ENCODE data around the gene CST6. TPM values are rescaled to one million over a fixed set of nuclear protein-coding genes. Genes with fewer than 3 reads are reported as not detected.

The CST6 gene
- polyA plus RNA-seq, 3 donors = 0.41 TPM; not detected in 2

GRCh38 chr11:66051371-66051765 lies 39.6 kb downstream of the CST6 start:
- H3K4me3 ChIP-seq (replicated peaks in 1 of 3; ENCODE audit: low read depth in 2 of 3, low read length in 3 of 3) = peak overlapping the region; percentile 91 to 97 (median 94)
- Mint-ChIP-seq H3K36me3 (peaks cover 23 to 31% of the 10 kb centered on the region in 2 donors), H3K4me3 (peak overlapping the region; percentile 91 to 97), H3K27me3 (ENCODE audit: low read depth in 3 of 3) (peaks cover 18 to 22% (median 18%) of the 10 kb centered on the region in 3 donors), H3K27ac (peak overlapping the region; percentile 70 to 98 (median 85)), H3K9me3 (peaks cover 0 to 4% (median 0%) of the 10 kb centered on the region in 7 donors), H3K4me1 (peaks cover 20% of the 10 kb centered on the region)
- peaks cover 5% of the 10 kb centered on the region for H4K20me1 ChIP-seq (ENCODE audit: insufficient read depth, low read length)
- H3K27ac ChIP-seq (ENCODE audit: low read depth in 1 of 2, low read length in 2 of 2) = peak overlapping the region; percentile 36 to 64
- H3K36me3 ChIP-seq (replicated peaks in 1 of 2; ENCODE audit: control insufficient read depth in 1 of 2, insufficient read depth in 2 of 2, low read length in 2 of 2) = peaks cover 18 to 22% of the 10 kb centered on the region in 2 donors
- peak overlapping the region; percentile 85 for H3K4me2 ChIP-seq (replicated peaks; ENCODE audit: extremely low read depth, low read length, poor library complexity, severe bottlenecking)
- intact Hi-C loops (cut with micrococcal nuclease) = no loop called here
- no peaks in the 10 kb centered on the region for H3K9me3 ChIP-seq (replicated peaks in 1 of 2; ENCODE audit: control insufficient read depth in 1 of 2, insufficient read depth in 1 of 2, low read length in 2 of 2)
- peak overlapping the region; percentile 94 for H2AFZ ChIP-seq (ENCODE audit: insufficient read depth, low read depth, low read length, poor library complexity, severe bottlenecking)
- TF ChIP-seq CTCF (IDR thresholded peaks at IDR 0.05) = no peak
- WGBS (ENCODE audit: insufficient coverage) = 8% methylated on average over 10 of the region's 12 CpGs
- peak overlapping the region; percentile 95 for H3K9ac ChIP-seq (ENCODE audit: insufficient read depth, low read length, poor library complexity, severe bottlenecking)
- DNase-seq = no peak
- peaks cover 16 to 26% of the 10 kb centered on the region in 2 donors for H3K4me1 ChIP-seq (ENCODE audit: control insufficient read depth in 1 of 2, insufficient read depth in 2 of 2, low read length in 2 of 2)
- peaks cover 36% of the 10 kb centered on the region for H3K79me2 ChIP-seq (ENCODE audit: insufficient read depth, low read length)
- peaks cover 2 to 19% of the 10 kb centered on the region in 2 donors for H3K27me3 ChIP-seq (ENCODE audit: control insufficient read depth in 2 of 2, insufficient read depth in 2 of 2, low read length in 2 of 2)

GRCh38 chr11:66051766-66052663 lies 40.2 kb downstream of the CST6 start, which contains the start of gene SF3B2:
TSS of gene SF3B2 (plus strand) at chr11:66052364. CDS start at chr11:66052385, 21 bp downstream.
- peak; percentile 98 for DNase-seq
- Histone ChIP-seq H3K4me1 (ENCODE audit: control insufficient read depth in 1 of 2, insufficient read depth in 2 of 2, low read length in 2 of 2) (peaks cover 16 to 26% of the 10 kb centered on the region in 2 donors), H3K9me3 (replicated peaks in 1 of 2; ENCODE audit: control insufficient read depth in 1 of 2, insufficient read depth in 1 of 2, low read length in 2 of 2) (no peaks in the 10 kb centered on the region), H4K20me1 (ENCODE audit: insufficient read depth, low read length) (peaks cover 5% of the 10 kb centered on the region), H3K27me3 (ENCODE audit: control insufficient read depth in 2 of 2, insufficient read depth in 2 of 2, low read length in 2 of 2) (peaks cover 2 to 19% of the 10 kb centered on the region in 2 donors), H3K4me3 (replicated peaks in 1 of 3; ENCODE audit: low read depth in 2 of 3, low read length in 3 of 3) (peak within 1 kb of the TSS; percentile 91 to 97 (median 94)), H2AFZ (ENCODE audit: insufficient read depth, low read depth, low read length, poor library complexity, severe bottlenecking) (peak within 1 kb of the TSS; percentile 94), H3K36me3 (replicated peaks in 1 of 2; ENCODE audit: control insufficient read depth in 1 of 2, insufficient read depth in 2 of 2, low read length in 2 of 2) (peaks cover 25 to 28% of the 10 kb centered on the region in 2 donors), H3K9ac (ENCODE audit: insufficient read depth, low read length, poor library complexity, severe bottlenecking) (peak within 1 kb of the TSS; percentile 95), H3K79me2 (ENCODE audit: insufficient read depth, low read length) (peaks cover 42% of the 10 kb centered on the region), H3K27ac (ENCODE audit: low read depth in 1 of 2, low read length in 2 of 2) (peak within 1 kb of the TSS; percentile 73 to 95), H3K4me2 (replicated peaks; ENCODE audit: extremely low read depth, low read length, poor library complexity, severe bottlenecking) (peak within 1 kb of the TSS; percentile 85)
- Mint-ChIP-seq H3K4me1 (peaks cover 20% of the 10 kb centered on the region), H3K36me3 (peaks cover 29 to 37% of the 10 kb centered on the region in 2 donors), H3K9me3 (peaks cover 0 to 4% (median 0%) of the 10 kb centered on the region in 7 donors), H3K27ac (peak within 1 kb of the TSS; percentile 93 to 98 (median 97)), H3K27me3 (ENCODE audit: low read depth in 3 of 3) (peaks cover 18 to 22% (median 18%) of the 10 kb centered on the region in 3 donors), H3K4me3 (peak within 1 kb of the TSS; percentile 97 to 99)
- intact Hi-C loops (cut with micrococcal nuclease) = no loop called here
- under 1% methylated on average over 84 of the region's 84 CpGs for WGBS (ENCODE audit: insufficient coverage)
- no peak for TF ChIP-seq CTCF (IDR thresholded peaks at IDR 0.05)
